Calu3 (cell line): ENCODE results near the gene CTSD. TPM values are rescaled to one million over a fixed set of nuclear protein-coding genes. Genes with fewer than 3 reads are reported as not detected.

Experiments
- BruUV-seq: library from RNA; stranded (reverse); fragments of 400-500 nt; replicated peaks from 2 replicates; lab custom pipeline; 2021; lab: Mats Ljungman, UMichigan
- CTCF ChIA-PET: fragments of 300-600 bp; sonication (Branson Sonifier 250); formaldehyde crosslinking; loops from one replicate; lab custom pipeline; 2022; ENCODE audit warnings: antibody characterized with exemption; lab: Charles Lee
- DNase-seq: peaks from one replicate; pipeline ENCODE4 v3.0.0; 2022
- H3K27ac Mint-ChIP-seq: one replicate; pipeline ENCODE4 v1.8.0; 2022; ENCODE audit warnings: mixed read lengths; ENCODE audit not compliant: unreplicated experiment
- H3K27me3 Mint-ChIP-seq: one replicate; pipeline ENCODE4 v1.8.0; 2022; ENCODE audit warnings: mixed read lengths; ENCODE audit not compliant: unreplicated experiment
- H3K36me3 Mint-ChIP-seq: one replicate; pipeline ENCODE4 v1.8.0; 2022; ENCODE audit warnings: mild to moderate bottlenecking, moderate library complexity, mixed read lengths; ENCODE audit not compliant: insufficient read depth, unreplicated experiment
- H3K4me1 Mint-ChIP-seq: one replicate; pipeline ENCODE4 v1.8.0; 2022; ENCODE audit warnings: mild to moderate bottlenecking, low read depth, mixed read lengths; ENCODE audit not compliant: unreplicated experiment
- H3K4me3 Mint-ChIP-seq: one replicate; pipeline ENCODE4 v1.8.0; 2022; ENCODE audit warnings: mild to moderate bottlenecking, low read depth, moderate library complexity, mixed read lengths; ENCODE audit not compliant: unreplicated experiment
- H3K9me3 Mint-ChIP-seq: one replicate; pipeline ENCODE4 v1.8.0; 2022; ENCODE audit warnings: low read depth, mixed read lengths; ENCODE audit not compliant: unreplicated experiment
- CTCF ChIP-seq: fragments of 200-600 bp; IDR thresholded peaks from one replicate; pipeline ENCODE4 v1.8.0; 2022; ENCODE audit warnings: antibody characterized with exemption; ENCODE audit not compliant: unreplicated experiment
- intact Hi-C: fragments of 100-400 bp; cut with micrococcal nuclease; formaldehyde crosslinking; loops from one replicate; pipeline ENCODE4 v1.10.0; 2022; ENCODE audit not compliant: unreplicated experiment
- total RNA-seq: library from RNA; stranded (reverse); gene quantifications from 2 replicates; pipeline ENCODE4 v1.2.3, GENCODE V29; 2022

Gene CTSD
- total RNA-seq, 1 experiment from 2014 or later, result 531 TPM

GRCh38 chr11:1749395-1750351, 14.1 kb downstream of the CTSD start:
- CTCF ChIA-PET, result interaction anchor here (0.6 kb wide), 1 partner anchor 1473 kb away, joined by 9 read pairs; no protein-coding TSS in a partner anchor
- Mint-ChIP-seq H3K4me1 (no peaks in the 10 kb centered on the region), H3K36me3 (peaks cover 51% of the 10 kb centered on the region), H3K27ac (peak overlapping the region; percentile 60), H3K9me3 (no peaks in the 10 kb centered on the region), H3K27me3 (no peaks in the 10 kb centered on the region), H3K4me3 (peak overlapping the region; percentile 7)
- no peak for DNase-seq
- BruUV-seq, result no TSS peak
- no peak for TF ChIP-seq CTCF
- intact Hi-C loops, result no loop called here

GRCh38 chr11:1748636-1749394, 14.9 kb downstream of the CTSD start:
- CTCF ChIA-PET, result no interaction called here
- no peak for DNase-seq
- H3K27ac Mint-ChIP-seq, result peak overlapping the region; percentile 43
- peaks cover 51% of the 10 kb centered on the region for H3K36me3 Mint-ChIP-seq
- BruUV-seq, result no TSS peak
- no peaks in the 10 kb centered on the region for H3K4me1 Mint-ChIP-seq
- no peaks in the 10 kb centered on the region for H3K27me3 Mint-ChIP-seq
- intact Hi-C loops, result no loop called here
- H3K9me3 Mint-ChIP-seq, result no peaks in the 10 kb centered on the region
- no peak overlapping the region for H3K4me3 Mint-ChIP-seq
- no peak for TF ChIP-seq CTCF

- Mint-ChIP-seq H3K36me3 (peaks cover 43% of the 10 kb centered on the region), H3K4me3 (no peak overlapping the region), H3K4me1 (no peaks in the 10 kb centered on the region), H3K9me3 (no peaks in the 10 kb centered on the region), H3K27ac (peak overlapping the region; percentile 43), H3K27me3 (no peaks in the 10 kb centered on the region)
- CTCF ChIA-PET, result no interaction called here
- intact Hi-C loops, result no loop called here
- no TSS peak for BruUV-seq
- TF ChIP-seq CTCF, result no peak
- DNase-seq, result no peak
These were observed 15.7 kb downstream of the CTSD start for GRCh38 chr11:1747753-1748635.
